H1 (cell line): ENCODE measurements around the gene SPN. TPM values are rescaled to one million over a fixed set of nuclear protein-coding genes. Genes with fewer than 3 reads are reported as not detected.

Experiments
- CTCF ChIA-PET: fragments of 300-600 bp; sonication (Branson Sonifier 250); formaldehyde crosslinking; loops from one replicate; lab custom pipeline; 2021; ENCODE audit not compliant: partially characterized antibody; lab: Charles Lee
- POLR2A ChIA-PET: fragments of 300-600 bp; sonication (Branson Sonifier 250); formaldehyde crosslinking; loops from one replicate; lab custom pipeline; 2021; ENCODE audit warnings: inconsistent platforms; ENCODE audit not compliant: partially characterized antibody; lab: Charles Lee
- DNase-seq, 2 experiments: peaks; one replicate each; pipeline versions ENCODE4 v3.0.0 to v3.0.0-alpha.2; 2010 to 2022; ENCODE audit warnings: low spot score in 2 of 2, low read depth in 1 of 2, mixed read lengths in 1 of 2
- FAIRE-seq: peaks from 2 replicates; lab custom pipeline; 2011; peaks lifted over from hg19 to GRCh38; lab: Jason Lieb, UNC
- H2AFZ ChIP-seq: 2 replicates; pipeline ENCODE4 v1.8.1; 2012; ENCODE audit warnings: low read length, inconsistent platforms
- H2AK5ac ChIP-seq: 2 replicates; pipeline ENCODE4 v1.6.1; 2013; ENCODE audit warnings: low read depth, low read length
- H2BK120ac ChIP-seq: replicated peaks from 2 replicates; pipeline ENCODE3; 2013; ENCODE audit warnings: low read depth, low read length, inconsistent platforms
- H2BK12ac ChIP-seq: 2 replicates; pipeline ENCODE4 v1.6.1; 2013; ENCODE audit warnings: low read depth, low read length
- H2BK15ac ChIP-seq: 2 replicates; pipeline ENCODE4 v1.6.1; 2013; ENCODE audit warnings: low read length
- H2BK20ac ChIP-seq: 2 replicates; pipeline ENCODE4 v1.6.1; 2013; ENCODE audit warnings: low read length
- H2BK5ac ChIP-seq: 2 replicates; pipeline ENCODE4 v1.6.1; 2013; ENCODE audit warnings: low read depth, low read length
- H3K14ac ChIP-seq: 2 replicates; pipeline ENCODE4 v1.6.1; 2013; ENCODE audit warnings: inconsistent platforms; ENCODE audit not compliant: insufficient read length
- H3K18ac ChIP-seq: 2 replicates; pipeline ENCODE4 v1.6.1; 2013; ENCODE audit warnings: low read length; ENCODE audit errors: extremely low read depth
- H3K23ac ChIP-seq: 2 replicates; pipeline ENCODE4 v1.6.1; 2013; ENCODE audit warnings: inconsistent platforms; ENCODE audit not compliant: insufficient read length
- H3K23me2 ChIP-seq: 2 replicates; pipeline ENCODE4 v1.6.1; 2013; ENCODE audit warnings: low read depth, low read length
- H3K27ac ChIP-seq: 2 replicates; pipeline ENCODE4 v1.6.1; 2011; ENCODE audit warnings: low read depth, low read length, inconsistent platforms
- H3K27me3 ChIP-seq, 4 experiments: replicated peaks in 1 of 4; 1 replicate in 1 of 4; 2 replicates in 3 of 4; pipeline versions ENCODE4 v1.6.1 to v1.8.1; 2011 to 2013; ENCODE audit warnings: low read length in 3 of 4, mild to moderate bottlenecking in 3 of 4, inconsistent platforms in 2 of 4, mixed read lengths in 2 of 4, moderate library complexity in 1 of 4; ENCODE audit not compliant: control insufficient read depth in 3 of 4, insufficient read depth in 3 of 4; ENCODE audit errors: extremely low read depth in 1 of 4
- H3K36me3 ChIP-seq, 4 experiments: 2 replicates each; pipeline versions ENCODE4 v1.6.1 to v1.8.1; 2011 to 2013; ENCODE audit warnings: mild to moderate bottlenecking in 4 of 4, low read length in 3 of 4, moderate library complexity in 2 of 4, control low read depth in 1 of 4, inconsistent platforms in 1 of 4; ENCODE audit not compliant: insufficient read depth in 4 of 4, control insufficient read depth in 2 of 4
- H3K4ac ChIP-seq: replicated peaks from 2 replicates; pipeline ENCODE3; 2013; ENCODE audit warnings: low read length, low read depth, mixed read lengths, inconsistent platforms; ENCODE audit not compliant: insufficient read length
- H3K4me1 ChIP-seq, 4 experiments: replicated peaks in 1 of 4; 1 replicate in 1 of 4; 2 replicates in 3 of 4; pipeline versions ENCODE4 v1.6.1 to v1.8.1; 2011 to 2013; ENCODE audit warnings: low read length in 3 of 4, inconsistent platforms in 2 of 4, mixed read lengths in 1 of 4; ENCODE audit not compliant: insufficient read depth in 4 of 4, control insufficient read depth in 3 of 4
- H3K4me2 ChIP-seq, 2 experiments: 2 replicates each; pipeline versions ENCODE4 v1.6.1 to v1.8.1; 2011 to 2013; ENCODE audit warnings: low read depth in 2 of 2, low read length in 2 of 2, control low read depth in 1 of 2, inconsistent platforms in 1 of 2, mild to moderate bottlenecking in 1 of 2; ENCODE audit not compliant: insufficient read depth in 1 of 2
- H3K4me3 ChIP-seq, 4 experiments: fragments of 200-600, 300-600 bp in 1 of 4; sonication (generic), shearing (Covaris generic), sonication (Bioruptor Twin) in 1 of 4; 2 replicates each; pipeline versions ENCODE4 v1.5.1 to v1.8.1; 2011 to 2016; ENCODE audit warnings: low read length in 4 of 4, low read depth in 3 of 4, control low read depth in 2 of 4, inconsistent platforms in 2 of 4, mild to moderate bottlenecking in 2 of 4, mixed read lengths in 1 of 4, moderate library complexity in 1 of 4; ENCODE audit not compliant: insufficient read depth in 2 of 4; ENCODE audit errors: extremely low read depth in 1 of 4
- H3K56ac ChIP-seq: replicated peaks from 2 replicates; pipeline ENCODE3; 2013; ENCODE audit warnings: low read depth, mild to moderate bottlenecking, mixed read lengths, low read length, inconsistent platforms; ENCODE audit not compliant: insufficient read length
- H3K79me1 ChIP-seq: 2 replicates; pipeline ENCODE4 v1.6.1; 2013; ENCODE audit warnings: low read depth, low read length, control low read depth
- H3K79me2 ChIP-seq, 2 experiments: 2 replicates each; pipeline versions ENCODE4 v1.6.1 to v1.8.1; 2012 to 2013; ENCODE audit warnings: low read length in 2 of 2, mild to moderate bottlenecking in 2 of 2, inconsistent platforms in 1 of 2; ENCODE audit not compliant: insufficient read depth in 2 of 2, control insufficient read depth in 1 of 2
- H3K9ac ChIP-seq, 4 experiments: replicated peaks in 1 of 4; 1 replicate in 1 of 4; 2 replicates in 3 of 4; pipeline versions ENCODE4 v1.6.1 to v1.8.1; 2011 to 2013; ENCODE audit warnings: low read depth in 3 of 4, low read length in 3 of 4, control low read depth in 2 of 4, mild to moderate bottlenecking in 2 of 4, moderate library complexity in 2 of 4, inconsistent platforms in 1 of 4; ENCODE audit errors: extremely low read depth in 1 of 4
- H3K9me3 ChIP-seq, 2 experiments: 2 replicates each; pipeline versions ENCODE4 v1.6.1 to v1.8.1; 2012 to 2013; ENCODE audit warnings: mild to moderate bottlenecking in 2 of 2, moderate library complexity in 2 of 2, control low read depth in 1 of 2, inconsistent platforms in 1 of 2, low read depth in 1 of 2, low read length in 1 of 2, mixed read lengths in 1 of 2; ENCODE audit not compliant: insufficient read depth in 2 of 2
- H4K20me1 ChIP-seq, 2 experiments: replicated peaks in 1 of 2; 2 replicates each; pipeline versions ENCODE3 to v1.8.1; 2011 to 2013; ENCODE audit warnings: inconsistent platforms in 2 of 2, low read length in 2 of 2, mild to moderate bottlenecking in 1 of 2; ENCODE audit not compliant: insufficient read depth in 2 of 2, control insufficient read depth in 1 of 2
- H4K5ac ChIP-seq: 2 replicates; pipeline ENCODE4 v1.6.1; 2013; ENCODE audit warnings: low read length, low read depth, mixed read lengths, inconsistent platforms; ENCODE audit not compliant: insufficient read length
- H4K8ac ChIP-seq: 2 replicates; pipeline ENCODE4 v1.8.0; 2013; ENCODE audit warnings: mild to moderate bottlenecking, moderate library complexity, low read length, inconsistent platforms; ENCODE audit not compliant: insufficient read depth; ENCODE audit errors: extremely low read depth
- H4K91ac ChIP-seq: replicated peaks from 2 replicates; pipeline ENCODE3; 2013; ENCODE audit warnings: low read length, mixed read lengths, inconsistent platforms; ENCODE audit not compliant: insufficient read length
- RFX5 ChIP-seq: IDR thresholded peaks from 2 replicates; pipeline ENCODE4 v1.6.1; 2011; ENCODE audit warnings: low read depth, low read length, improper control_type of control experiment, borderline replicate concordance
- SIRT6 ChIP-seq: IDR thresholded peaks from one replicate; pipeline ENCODE4 v1.7.1; 2012; ENCODE audit warnings: low read length, inconsistent platforms
- TAF7 ChIP-seq: optimal IDR thresholded peaks from 2 replicates; pipeline ENCODE3; 2011; ENCODE audit warnings: low read depth, mild to moderate bottlenecking, inconsistent platforms, low read length, moderate library complexity, borderline replicate concordance
- WGBS, 2 experiments: shearing (Covaris generic) in 1 of 2; methylation state at CpG; one replicate each; pipeline versions ENCODE4 v1.1.6 to v1.1.7; 2013 to 2015; ENCODE audit warnings: low lambda C conversion rate in 2 of 2, mixed read lengths in 2 of 2, inconsistent platforms in 1 of 2, low coverage in 1 of 2, missing lambda C conversion rate in 1 of 2; ENCODE audit not compliant: insufficient replicate concordance in 2 of 2, insufficient coverage in 1 of 2, insufficient read length in 1 of 2; ENCODE audit errors: extremely low coverage in 1 of 2, missing lambda C conversion rate in 1 of 2; 5-methylcytosine and 5-hydroxymethylcytosine counted together
- polyA plus RNA-seq, 7 experiments: library from polyadenylated mRNA; depleted of rRNA in 3 of 7; stranded (reverse) in 5 of 7; unstranded in 2 of 7; fragments of >200 nt in 5 of 7; fragments of 200-250 nt in 2 of 7; gene quantifications; 1 replicate in 5 of 7; 2 replicates in 1 of 7; 4 replicates in 1 of 7; pipeline versions ENCODE4 v1.2.1 to v1.2.3, GENCODE V29; 2011 to 2013; ENCODE audit warnings: missing spikeins in 2 of 7, mixed read lengths in 2 of 7
- total RNA-seq: library from RNA; stranded (reverse); fragmentation: NEBNext Ultra II Directional; extraction: Animal tissue kit (Norgen Biotek cat#: 25700); gene quantifications from 2 replicates; pipeline ENCODE4 v1.2.1, GENCODE V29; 2021

Gene SPN
- total and polyA plus RNA-seq, 2 of the 8 experiments (the other 6 are each of a cell fraction or from before 2014, with no cell fraction given) = 1.5 to 1.8 TPM

- no peak overlapping the region for H2BK20ac ChIP-seq
- no peak overlapping the region for H3K14ac ChIP-seq
- H2BK12ac ChIP-seq = peak overlapping the region; percentile 2; the same call in 1 of the 2 replicates
- no peak overlapping the region for H3K18ac ChIP-seq
- no peak overlapping the region for H4K5ac ChIP-seq
- 84% methylated on average over 9 of the region's 9 CpGs; no CpG with 5 or more reads in 1 of the 2 experiments for WGBS, 2 experiments
- no peak overlapping the region for H3K9ac ChIP-seq
- ChIA-PET POLR2A (interaction anchor here (1.2 to 1.5 kb wide), 2 partner anchors 17 to 66 kb away, joined by 4 to 6 read pairs; no protein-coding TSS in a partner anchor), CTCF (no interaction called here)
- H4K20me1 ChIP-seq = no peaks in the 10 kb centered on the region
- H4K8ac ChIP-seq = no peak overlapping the region
- H3K4me1 ChIP-seq = peaks cover 0 to 2% (median 0%) of the 10 kb centered on the region in 4 experiments; a peak in 1 of 7 replicates
- no peak overlapping the region for H3K27ac ChIP-seq
- H2BK120ac ChIP-seq = no peak overlapping the region
- H3K56ac ChIP-seq = no peak overlapping the region
- no peaks in the 10 kb centered on the region for H3K79me1 ChIP-seq
- no peak for FAIRE-seq
- H3K23ac ChIP-seq = no peak overlapping the region
- H4K91ac ChIP-seq = no peak overlapping the region
- no peak overlapping the region for H3K4me2 ChIP-seq
- H2AK5ac ChIP-seq = no peak overlapping the region
- H3K79me2 ChIP-seq = no peaks in the 10 kb centered on the region
- H3K23me2 ChIP-seq = no peaks in the 10 kb centered on the region; the same call in 1 of the 2 replicates
- no peaks in the 10 kb centered on the region for H3K36me3 ChIP-seq
- H2AFZ ChIP-seq = peak overlapping the region; percentile 42
- no peak overlapping the region for H3K4ac ChIP-seq
- no peak for DNase-seq
- H2BK15ac ChIP-seq = no peak overlapping the region
- no peaks in the 10 kb centered on the region for H3K27me3 ChIP-seq
- H2BK5ac ChIP-seq = no peak overlapping the region
- H3K4me3 ChIP-seq = no peak overlapping the region
- no peak for TF ChIP-seq RFX5
- TF ChIP-seq TAF7 = no peak
- no peak for TF ChIP-seq SIRT6
- H3K9me3 ChIP-seq = no peaks in the 10 kb centered on the region
Measured at GRCh38 chr16:29644338-29644857, 18.6 kb upstream of the SPN start.
